GM20000 (cell line): Measurements from ENCODE around the gene SLC5A12.

Source experiments
- DNase-seq: peaks from one replicate; pipeline ENCODE4 v3.0.0; 2012; ENCODE audit warnings: low spot score
- CTCF ChIP-seq: IDR thresholded peaks from 2 replicates; pipeline ENCODE4 v1.5.1; 2012; ENCODE audit warnings: mild to moderate bottlenecking, control low read depth; ENCODE audit errors: extremely low read depth, missing control alignments

Gene SLC5A12

GRCh38 chr11:26719998-26720397, 1.9 kb downstream of the SLC5A12 start:
- no peak for DNase-seq

DNA sequence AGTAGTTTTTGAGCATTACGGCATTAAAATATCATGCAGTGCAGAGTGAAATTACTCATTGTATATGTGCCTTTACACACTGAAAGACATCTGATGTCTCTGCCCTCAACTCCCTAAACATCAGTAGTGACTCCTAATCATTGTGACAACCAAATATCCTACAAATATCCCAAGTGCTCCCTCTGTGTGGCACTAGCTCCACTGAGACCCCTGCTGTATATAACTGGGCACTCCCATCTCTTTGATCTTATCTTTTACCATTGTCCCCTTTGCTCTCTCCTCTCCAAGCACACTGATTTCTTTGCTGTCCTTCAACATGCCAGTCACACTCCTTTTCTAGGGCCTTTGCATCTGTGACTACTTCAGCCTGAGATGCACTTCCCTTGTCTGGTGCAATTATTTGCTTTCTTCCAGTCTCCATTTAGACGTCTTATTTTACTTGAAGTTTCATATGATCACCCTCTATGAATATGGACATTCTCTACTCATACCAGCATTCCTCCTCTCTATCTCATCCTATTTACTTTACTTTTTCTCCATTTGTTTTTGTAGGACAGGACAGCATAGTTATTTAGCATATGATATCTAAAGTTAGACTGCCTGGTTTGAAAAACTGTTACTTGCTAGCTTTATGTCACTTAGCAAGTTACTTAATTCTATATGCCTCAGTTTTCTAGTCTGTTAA, 2.4 kb downstream of the SLC5A12 start:
- no peak for DNase-seq
- TF ChIP-seq CTCF, result no peak

More at GRCh38 chr11:26719998-26720397, 1.9 kb downstream of the SLC5A12 start:
- no peak for TF ChIP-seq CTCF

GRCh38 chr11:26717771-26718170, 4.1 kb downstream of the SLC5A12 start:
- no peak for DNase-seq
- TF ChIP-seq CTCF, result no peak

DNA sequence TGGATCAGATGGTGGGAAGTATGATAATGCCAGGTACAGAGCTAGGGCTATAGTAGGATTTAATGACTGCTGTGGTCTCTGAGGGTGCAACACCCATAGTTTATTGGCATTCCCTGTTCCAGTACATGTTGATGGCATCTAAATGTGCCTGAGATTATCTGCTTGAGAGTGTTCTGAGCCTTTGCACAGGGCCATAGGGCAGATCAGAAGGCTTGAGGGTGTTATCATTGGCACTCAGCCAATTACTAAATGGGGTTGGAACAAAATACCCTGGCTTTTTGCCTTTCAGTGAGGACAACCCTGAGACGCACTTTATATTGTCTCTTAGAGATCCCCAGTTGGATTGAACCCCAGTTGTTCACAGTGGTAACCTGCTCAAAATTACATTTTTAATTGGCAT, 6.7 kb downstream of the SLC5A12 start:
- TF ChIP-seq CTCF, result no peak
- no peak for DNase-seq

- no peak for DNase-seq
- TF ChIP-seq CTCF, result no peak
Observed at GRCh38 chr11:26712497-26712896, 9.4 kb downstream of the SLC5A12 start.

DNA sequence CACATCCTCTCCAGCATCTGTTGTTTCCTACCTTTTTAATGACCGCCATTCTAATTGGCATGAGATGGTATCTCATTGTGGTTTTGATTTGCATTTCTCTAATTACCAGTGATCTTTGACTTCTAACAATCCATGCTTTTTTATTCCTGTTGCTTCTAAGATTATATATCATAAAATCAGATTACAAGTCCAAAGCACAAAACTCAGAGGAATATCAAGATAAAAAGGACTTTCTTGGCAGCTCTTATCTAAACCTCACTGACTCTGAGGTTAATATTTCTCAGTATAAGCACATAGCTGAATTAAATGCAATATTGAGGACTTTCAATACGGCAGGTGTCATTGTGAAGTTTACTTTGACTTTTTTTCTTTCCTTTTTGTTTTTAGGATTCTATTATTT, 11.4 kb downstream of the SLC5A12 start:
- TF ChIP-seq CTCF, result no peak
- no peak for DNase-seq

DNA sequence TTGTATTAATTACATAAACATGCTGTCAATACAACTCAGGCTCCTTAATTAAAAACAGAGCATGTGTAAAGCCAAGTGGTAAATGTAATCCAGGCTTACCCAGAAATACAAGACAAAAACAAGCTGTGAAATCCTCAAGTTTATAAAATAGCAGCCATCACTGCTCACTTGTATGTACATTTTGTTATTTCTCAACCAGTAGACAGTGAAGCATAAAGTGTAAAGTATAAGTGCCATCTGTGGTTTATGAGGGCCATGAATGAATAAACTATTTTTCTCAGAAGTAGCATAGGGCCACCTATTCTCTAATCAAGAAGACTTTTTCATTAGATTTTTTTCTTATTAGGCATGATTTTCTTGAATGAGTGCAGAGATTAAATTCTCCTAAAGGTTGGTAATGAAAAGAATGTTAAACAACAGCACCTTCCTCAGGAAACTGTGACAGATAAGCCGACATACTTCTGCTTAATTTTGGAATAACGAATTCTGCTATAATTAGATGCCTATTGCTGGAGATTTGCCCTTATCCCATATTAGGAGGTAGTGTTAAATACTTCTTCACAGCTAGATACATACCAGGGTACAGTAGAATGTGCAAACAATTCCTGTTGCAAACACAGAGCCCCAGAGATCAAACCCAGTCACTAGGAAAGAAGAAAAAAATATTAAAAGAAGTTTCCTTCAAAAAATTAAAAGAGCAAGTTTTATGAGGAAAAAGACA, 13.0 kb downstream of the SLC5A12 start:
- no peak for TF ChIP-seq CTCF
- DNase-seq, result no peak
